HEK293 (cell line): ENCODE results near the gene TRPV6.

ENCODE experiments used
- CTCF ChIA-PET: fragments of 350-600 bp; formaldehyde crosslinking; extraction: SDS; loops from one replicate; lab custom pipeline; 2021; ENCODE audit warnings: antibody characterized with exemption; lab: Yijun Ruan, JAX
- POLR2A ChIA-PET: fragments of 300-600 bp; formaldehyde crosslinking; extraction: SDS; loops from one replicate; lab custom pipeline; 2020; ENCODE audit warnings: antibody characterized with exemption, inconsistent platforms; lab: Yijun Ruan, JAX
- H3K27ac ChIP-seq: fragments of 200-500 bp; sonication (Bioruptor generic); 2 replicates; pipeline ENCODE4 v1.5.1; 2014; ENCODE audit warnings: low read depth, low read length, control low read depth, inconsistent platforms; ENCODE audit errors: extremely low read depth
- H3K36me3 ChIP-seq, 2 experiments: fragments of 200-500 bp in 1 of 2; sonication (Bioruptor generic) in 1 of 2; 1 replicate in 1 of 2; 2 replicates in 1 of 2; pipeline ENCODE4 v1.5.1; 2014 to 2017; ENCODE audit warnings: inconsistent platforms in 2 of 2, low read length in 2 of 2; ENCODE audit not compliant: control insufficient read depth in 2 of 2, insufficient read depth in 1 of 2
- H3K4me1 ChIP-seq: fragments of 200-500 bp; sonication (Bioruptor generic); 2 replicates; pipeline ENCODE4 v1.5.1; 2014; ENCODE audit warnings: mild to moderate bottlenecking, low read length, inconsistent platforms; ENCODE audit not compliant: control insufficient read depth, insufficient read depth
- H3K4me3 ChIP-seq: 2 replicates; pipeline ENCODE4 v1.5.1; 2011; ENCODE audit warnings: low read depth, mild to moderate bottlenecking, control low read depth, low read length, moderate library complexity
- H3K9me3 ChIP-seq: fragments of 200-500 bp; sonication (Bioruptor generic); 2 replicates; pipeline ENCODE4 v1.5.1; 2014; ENCODE audit warnings: low read depth, low read length, inconsistent platforms; ENCODE audit not compliant: control insufficient read depth, insufficient read depth
- GLIS2 ChIP-seq: fragments of 450-650 bp; formaldehyde crosslinking; IDR thresholded peaks from 2 replicates; pipeline ENCODE4 v1.5.1; 2016; ENCODE audit warnings: missing biosample characterization, missing genetic modification characterization
- OVOL3 ChIP-seq: fragments of 450-650 bp; formaldehyde crosslinking; IDR thresholded peaks from 2 replicates; pipeline ENCODE4 v1.5.1; 2016; ENCODE audit warnings: missing biosample characterization, missing genetic modification characterization
- ZBTB7A ChIP-seq: fragments of 450-650 bp; formaldehyde crosslinking; IDR thresholded peaks from 2 replicates; pipeline ENCODE4 v1.5.1; 2016; ENCODE audit warnings: low read depth, missing biosample characterization, missing genetic modification characterization
- ZFHX2 ChIP-seq: fragments of 450-650 bp; formaldehyde crosslinking; conservative IDR thresholded peaks from 2 replicates; pipeline ENCODE4 v1.5.1; 2016; ENCODE audit warnings: missing biosample characterization, missing genetic modification characterization
- ZNF157 ChIP-seq: fragments of 450-650 bp; formaldehyde crosslinking; IDR thresholded peaks from 2 replicates; pipeline ENCODE4 v1.5.1; 2016; ENCODE audit warnings: missing biosample characterization, missing genetic modification characterization
- ZNF2 ChIP-seq: fragments of 450-650 bp; formaldehyde crosslinking; IDR thresholded peaks from 2 replicates; pipeline ENCODE4 v1.5.1; 2016; ENCODE audit warnings: missing biosample characterization, missing genetic modification characterization
- ZNF280C ChIP-seq: fragments of 450-650 bp; formaldehyde crosslinking; IDR thresholded peaks from 2 replicates; pipeline ENCODE4 v1.5.1; 2016; ENCODE audit warnings: missing biosample characterization, missing genetic modification characterization
- ZNF350 ChIP-seq: fragments of 450-650 bp; formaldehyde crosslinking; IDR thresholded peaks from 2 replicates; pipeline ENCODE4 v1.5.0; 2017; ENCODE audit warnings: missing biosample characterization, mild to moderate bottlenecking, missing genetic modification characterization
- ZNF366 ChIP-seq: fragments of 450-650 bp; formaldehyde crosslinking; conservative IDR thresholded peaks from 2 replicates; pipeline ENCODE4 v1.5.1; 2016; ENCODE audit warnings: missing biosample characterization, missing genetic modification characterization
- ZNF37A ChIP-seq: fragments of 450-650 bp; IDR thresholded peaks from 2 replicates; pipeline ENCODE4 v1.5.1; 2018; ENCODE audit warnings: missing biosample characterization, missing genetic modification characterization
- ZNF404 ChIP-seq: fragments of 450-650 bp; formaldehyde crosslinking; IDR thresholded peaks from 2 replicates; pipeline ENCODE4 v1.5.1; 2017; ENCODE audit warnings: missing biosample characterization, missing genetic modification characterization
- ZNF521 ChIP-seq: fragments of 450-650 bp; formaldehyde crosslinking; IDR thresholded peaks from 2 replicates; pipeline ENCODE4 v1.5.1; 2017; ENCODE audit warnings: missing biosample characterization, mild to moderate bottlenecking, missing genetic modification characterization
- ZNF548 ChIP-seq: fragments of 450-650 bp; formaldehyde crosslinking; IDR thresholded peaks from 2 replicates; pipeline ENCODE4 v1.5.1; 2016; ENCODE audit warnings: missing biosample characterization, missing genetic modification characterization
- ZNF629 ChIP-seq: fragments of 450-650 bp; formaldehyde crosslinking; IDR thresholded peaks from 2 replicates; pipeline ENCODE4 v1.5.1; 2017; ENCODE audit warnings: missing biosample characterization, missing genetic modification characterization
- ZSCAN16 ChIP-seq: fragments of 450-650 bp; formaldehyde crosslinking; IDR thresholded peaks from 2 replicates; pipeline ENCODE4 v1.5.1; 2016; ENCODE audit warnings: missing biosample characterization, missing genetic modification characterization
- ZSCAN5A ChIP-seq: fragments of 450-650 bp; formaldehyde crosslinking; IDR thresholded peaks from 2 replicates; pipeline ENCODE4 v1.5.1; 2016; ENCODE audit warnings: missing biosample characterization, missing genetic modification characterization
- TF ChIP-seq, protein P1 (sequence below): fragments of 450-650 bp; formaldehyde crosslinking; IDR thresholded peaks from 2 replicates; pipeline ENCODE4 v1.5.1; 2016; ENCODE audit warnings: missing biosample characterization, missing genetic modification characterization
- TF ChIP-seq, protein P2 (sequence below): fragments of 450-650 bp; formaldehyde crosslinking; IDR thresholded peaks from 2 replicates; pipeline ENCODE4 v1.5.1; 2016; ENCODE audit warnings: missing biosample characterization, missing genetic modification characterization, low read depth
- TF ChIP-seq, protein P3 (sequence below): fragments of 450-650 bp; formaldehyde crosslinking; optimal IDR thresholded peaks from 2 replicates; pipeline ENCODE3; 2016; ENCODE audit warnings: missing biosample characterization, mild to moderate bottlenecking, missing genetic modification characterization
- TF ChIP-seq, protein P4 (sequence below): fragments of 450-650 bp; IDR thresholded peaks from 2 replicates; pipeline ENCODE4 v1.5.1; 2018; ENCODE audit warnings: missing biosample characterization, missing genetic modification characterization
- TF ChIP-seq, protein P5 (sequence below): sonication (generic); formaldehyde crosslinking; IDR thresholded peaks from 2 replicates; pipeline ENCODE4 v1.8.1; 2022; ENCODE audit warnings: mild to moderate bottlenecking, moderate library complexity, missing genetic modification reagents

TRPV6 gene

GRCh38 chr7:142910031-142910433 lies 24.5 kb upstream of the TRPV6 start (continued):
- TF ChIP-seq ZNF280C: no peak
- no peak for TF ChIP-seq GLIS2 (tag by site-specific recombination)
- no peak for TF ChIP-seq ZNF404 (tag by site-specific recombination)
- no peak for TF ChIP-seq ZNF629 (tag by site-specific recombination)
- TF ChIP-seq ZNF2: no peak
- TF ChIP-seq ZNF548 (tag by site-specific recombination): no peak
- TF ChIP-seq, protein P1, sequence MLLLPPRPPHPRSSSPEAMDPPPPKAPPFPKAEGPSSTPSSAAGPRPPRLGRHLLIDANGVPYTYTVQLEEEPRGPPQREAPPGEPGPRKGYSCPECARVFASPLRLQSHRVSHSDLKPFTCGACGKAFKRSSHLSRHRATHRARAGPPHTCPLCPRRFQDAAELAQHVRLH (tag by site-specific recombination): no peak
- no peak for TF ChIP-seq ZFHX2 (tag by site-specific recombination)
- TF ChIP-seq OVOL3 (tag by site-specific recombination): no peak
- TF ChIP-seq, protein P2, sequence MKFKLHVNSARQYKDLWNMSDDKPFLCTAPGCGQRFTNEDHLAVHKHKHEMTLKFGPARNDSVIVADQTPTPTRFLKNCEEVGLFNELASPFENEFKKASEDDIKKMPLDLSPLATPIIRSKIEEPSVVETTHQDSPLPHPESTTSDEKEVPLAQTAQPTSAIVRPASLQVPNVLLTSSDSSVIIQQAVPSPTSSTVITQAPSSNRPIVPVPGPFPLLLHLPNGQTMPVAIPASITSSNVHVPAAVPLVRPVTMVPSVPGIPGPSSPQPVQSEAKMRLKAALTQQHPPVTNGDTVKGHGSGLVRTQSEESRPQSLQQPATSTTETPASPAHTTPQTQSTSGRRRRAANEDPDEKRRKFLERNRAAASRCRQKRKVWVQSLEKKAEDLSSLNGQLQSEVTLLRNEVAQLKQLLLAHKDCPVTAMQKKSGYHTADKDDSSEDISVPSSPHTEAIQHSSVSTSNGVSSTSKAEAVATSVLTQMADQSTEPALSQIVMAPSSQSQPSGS: no peak
- TF ChIP-seq ZNF157 (tag by site-specific recombination): no peak

- Histone ChIP-seq H3K4me3 (no peak overlapping the region), H3K9me3 (no peaks in the 10 kb centered on the region), H3K27ac (no peak overlapping the region), H3K36me3 (no peaks in the 10 kb centered on the region), H3K4me1 (no peaks in the 10 kb centered on the region)
- ChIA-PET POLR2A (no interaction called here), CTCF (interaction anchor here (0.5 to 2.7 kb wide), 21 partner anchors 8 to 471 kb away, joined by 3 to 13 read pairs (median 4); no protein-coding TSS in a partner anchor)
- TF ChIP-seq ZNF37A (tag by site-specific recombination) (no peak), ZSCAN16 (no peak), ZNF366 (tag by site-specific recombination) (no peak), ZNF350 (tag by site-specific recombination) (no peak), ZNF521 (no peak), ZSCAN5A (tag by site-specific recombination) (no peak), ZBTB7A (tag by site-specific recombination) (no peak)
- TF ChIP-seq, protein P3, sequence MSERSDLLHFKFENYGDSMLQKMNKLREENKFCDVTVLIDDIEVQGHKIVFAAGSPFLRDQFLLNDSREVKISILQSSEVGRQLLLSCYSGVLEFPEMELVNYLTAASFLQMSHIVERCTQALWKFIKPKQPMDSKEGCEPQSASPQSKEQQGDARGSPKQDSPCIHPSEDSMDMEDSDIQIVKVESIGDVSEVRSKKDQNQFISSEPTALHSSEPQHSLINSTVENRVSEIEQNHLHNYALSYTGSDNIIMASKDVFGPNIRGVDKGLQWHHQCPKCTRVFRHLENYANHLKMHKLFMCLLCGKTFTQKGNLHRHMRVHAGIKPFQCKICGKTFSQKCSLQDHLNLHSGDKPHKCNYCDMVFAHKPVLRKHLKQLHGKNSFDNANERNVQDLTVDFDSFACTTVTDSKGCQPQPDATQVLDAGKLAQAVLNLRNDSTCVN (tag by site-specific recombination): no peak
- TF ChIP-seq, protein P4, sequence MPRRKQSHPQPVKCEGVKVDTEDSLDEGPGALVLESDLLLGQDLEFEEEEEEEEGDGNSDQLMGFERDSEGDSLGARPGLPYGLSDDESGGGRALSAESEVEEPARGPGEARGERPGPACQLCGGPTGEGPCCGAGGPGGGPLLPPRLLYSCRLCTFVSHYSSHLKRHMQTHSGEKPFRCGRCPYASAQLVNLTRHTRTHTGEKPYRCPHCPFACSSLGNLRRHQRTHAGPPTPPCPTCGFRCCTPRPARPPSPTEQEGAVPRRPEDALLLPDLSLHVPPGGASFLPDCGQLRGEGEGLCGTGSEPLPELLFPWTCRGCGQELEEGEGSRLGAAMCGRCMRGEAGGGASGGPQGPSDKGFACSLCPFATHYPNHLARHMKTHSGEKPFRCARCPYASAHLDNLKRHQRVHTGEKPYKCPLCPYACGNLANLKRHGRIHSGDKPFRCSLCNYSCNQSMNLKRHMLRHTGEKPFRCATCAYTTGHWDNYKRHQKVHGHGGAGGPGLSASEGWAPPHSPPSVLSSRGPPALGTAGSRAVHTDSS (tag by site-specific recombination): no peak
- TF ChIP-seq, protein P5, sequence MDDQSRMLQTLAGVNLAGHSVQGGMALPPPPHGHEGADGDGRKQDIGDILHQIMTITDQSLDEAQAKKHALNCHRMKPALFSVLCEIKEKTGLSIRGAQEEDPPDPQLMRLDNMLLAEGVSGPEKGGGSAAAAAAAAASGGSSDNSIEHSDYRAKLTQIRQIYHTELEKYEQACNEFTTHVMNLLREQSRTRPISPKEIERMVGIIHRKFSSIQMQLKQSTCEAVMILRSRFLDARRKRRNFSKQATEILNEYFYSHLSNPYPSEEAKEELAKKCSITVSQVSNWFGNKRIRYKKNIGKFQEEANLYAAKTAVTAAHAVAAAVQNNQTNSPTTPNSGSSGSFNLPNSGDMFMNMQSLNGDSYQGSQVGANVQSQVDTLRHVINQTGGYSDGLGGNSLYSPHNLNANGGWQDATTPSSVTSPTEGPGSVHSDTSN (CRISPR knock-in tag): no peak
Observed at GRCh38 chr7:142908921-142909890, 23.7 kb upstream of the TRPV6 start.
